ENCODE data around the gene SNCA. TPM values are rescaled to one million over a fixed set of nuclear protein-coding genes. Genes with fewer than 3 reads are reported as not detected.

SNCA gene
- total RNA-seq, 6 experiments from 2014 or later: 0.43 to 5.1 (median 1.0) TPM

GRCh38 chr4:89813197-89813596, 23.8 kb downstream of the SNCA start:
- Histone ChIP-seq H3K27me3 (no peaks in the 10 kb centered on the region), H3K4me1 (no peaks in the 10 kb centered on the region), H3K36me3 (no peaks in the 10 kb centered on the region), H3K9me3 (no peaks in the 10 kb centered on the region), H3K4me3 (no peak overlapping the region), H3K27ac (no peak overlapping the region)
- no peak for ATAC-seq
- no CpG with 5 or more reads among the region's 2 CpGs for WGBS (ENCODE audit: insufficient coverage, low coverage, low lambda C conversion rate, missing lambda C conversion rate)
- intact Hi-C loops (cut with DNase I): no loop called here
- DNase-seq: no peak
- TF ChIP-seq CTCF (IDR thresholded peaks at IDR 0.05) (no peak), POLR2A (IDR thresholded peaks at IDR 0.05) (no peak)

DNA sequence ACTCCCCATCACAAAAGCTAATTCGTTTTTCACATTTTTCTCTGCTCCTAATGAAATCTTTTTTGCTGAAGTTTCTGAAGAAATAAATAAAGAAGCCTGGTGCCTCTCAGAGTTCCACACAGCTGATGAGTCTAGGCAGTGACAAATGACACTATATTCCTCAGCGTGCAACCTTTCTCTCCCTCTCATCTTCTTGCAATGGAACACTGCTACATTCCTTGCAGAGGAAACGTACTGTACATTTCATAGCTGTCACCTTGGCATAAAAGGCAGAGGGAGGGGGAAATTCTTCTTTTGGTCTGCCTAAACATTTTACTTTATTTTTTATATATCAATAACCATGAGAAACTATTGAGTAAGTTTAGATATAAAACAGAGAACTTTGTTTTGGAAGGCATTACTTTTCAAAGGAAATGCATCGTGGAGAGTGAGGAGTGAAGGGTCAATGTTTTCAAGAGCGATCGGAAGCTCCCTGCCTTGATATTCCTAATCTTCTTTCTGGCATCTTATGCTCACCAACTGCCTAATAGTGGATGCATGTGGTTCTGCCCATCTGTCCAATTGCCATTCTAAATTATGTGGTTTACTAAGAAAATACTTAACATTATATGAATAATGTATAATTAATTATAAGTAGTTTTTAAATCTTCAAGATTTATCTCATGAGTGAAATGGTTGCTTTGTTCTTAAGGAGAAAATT, 29.4 kb downstream of the SNCA start:
- 48% methylated on average over 6 of the region's 6 CpGs for WGBS (ENCODE audit: insufficient coverage, low coverage, low lambda C conversion rate, missing lambda C conversion rate)

DNA sequence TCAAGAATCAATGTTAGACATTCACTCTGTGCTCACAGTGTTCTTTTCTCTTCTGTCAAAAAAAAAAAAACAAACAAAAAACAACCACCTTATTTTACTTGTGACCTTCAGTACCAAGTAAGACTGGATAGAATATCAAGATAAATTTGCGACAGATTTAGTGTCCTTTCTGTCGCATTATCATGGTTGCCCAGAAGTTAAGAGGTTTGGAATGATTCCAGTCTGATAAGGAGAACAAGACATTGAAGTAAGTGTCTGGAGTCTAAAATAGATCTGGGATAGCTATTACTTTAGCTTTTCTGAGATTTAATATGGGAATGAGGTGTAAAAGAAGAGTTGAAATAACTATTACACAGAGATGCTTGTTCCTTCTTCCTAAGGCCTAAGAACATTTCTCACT, 31.7 kb downstream of the SNCA start:
- no peaks in the 10 kb centered on the region for H3K36me3 ChIP-seq
- DNase-seq (no peak), ATAC-seq (no peak)
- intact Hi-C loops (cut with DNase I): no loop called here
- H3K27me3 ChIP-seq: no peaks in the 10 kb centered on the region
- no peaks in the 10 kb centered on the region for H3K4me1 ChIP-seq
- no peaks in the 10 kb centered on the region for H3K9me3 ChIP-seq
- TF ChIP-seq CTCF (IDR thresholded peaks at IDR 0.05): no peak
- no peak for TF ChIP-seq POLR2A (IDR thresholded peaks at IDR 0.05)
- WGBS (ENCODE audit: insufficient coverage, low coverage, low lambda C conversion rate, missing lambda C conversion rate): 74% methylated on average over 2 of the region's 2 CpGs
- H3K27ac ChIP-seq: no peak overlapping the region
- H3K4me3 ChIP-seq: no peak overlapping the region

More for the DNA sequence above, 29.4 kb downstream of the SNCA start:
- Histone ChIP-seq H3K4me1 (no peaks in the 10 kb centered on the region), H3K27ac (no peak overlapping the region), H3K27me3 (no peaks in the 10 kb centered on the region), H3K9me3 (no peaks in the 10 kb centered on the region), H3K4me3 (no peak overlapping the region), H3K36me3 (no peaks in the 10 kb centered on the region)
- TF ChIP-seq CTCF (IDR thresholded peaks at IDR 0.05) (no peak), POLR2A (IDR thresholded peaks at IDR 0.05) (no peak)
- DNase-seq (no peak), ATAC-seq (no peak)
- intact Hi-C loops (cut with DNase I): no loop called here

DNA sequence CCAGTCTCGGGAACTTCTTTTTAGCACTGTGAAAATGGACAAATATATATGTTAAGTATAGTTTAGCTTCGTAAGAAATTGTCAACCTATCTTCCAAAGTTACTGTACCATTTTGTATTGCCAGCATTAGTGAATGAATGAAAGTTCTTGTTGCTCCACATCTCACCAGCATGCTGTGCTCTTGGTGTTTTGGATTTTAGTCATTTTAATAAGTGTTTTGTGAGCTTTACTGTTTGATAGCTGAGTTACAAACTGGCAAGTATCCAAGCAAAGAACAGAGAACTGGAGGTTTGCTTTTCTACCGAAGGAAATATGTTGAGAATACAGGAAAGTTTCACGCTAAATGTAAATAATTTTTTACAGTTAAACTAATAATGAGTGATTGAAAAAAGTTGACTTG, 33.0 kb downstream of the SNCA start:
- intact Hi-C loops (cut with DNase I): no loop called here
- Histone ChIP-seq H3K4me1 (no peaks in the 10 kb centered on the region), H3K36me3 (no peaks in the 10 kb centered on the region), H3K27me3 (no peaks in the 10 kb centered on the region), H3K27ac (no peak overlapping the region), H3K4me3 (no peak overlapping the region), H3K9me3 (no peaks in the 10 kb centered on the region)
- DNase-seq (no peak), ATAC-seq (no peak)
- TF ChIP-seq CTCF (IDR thresholded peaks at IDR 0.05) (no peak), POLR2A (IDR thresholded peaks at IDR 0.05) (no peak)
- WGBS (ENCODE audit: insufficient coverage, low coverage, low lambda C conversion rate, missing lambda C conversion rate): 66% methylated on average over 4 of the region's 4 CpGs
